ENCODE data around the gene PKHD1.

Gene PKHD1

DNA sequence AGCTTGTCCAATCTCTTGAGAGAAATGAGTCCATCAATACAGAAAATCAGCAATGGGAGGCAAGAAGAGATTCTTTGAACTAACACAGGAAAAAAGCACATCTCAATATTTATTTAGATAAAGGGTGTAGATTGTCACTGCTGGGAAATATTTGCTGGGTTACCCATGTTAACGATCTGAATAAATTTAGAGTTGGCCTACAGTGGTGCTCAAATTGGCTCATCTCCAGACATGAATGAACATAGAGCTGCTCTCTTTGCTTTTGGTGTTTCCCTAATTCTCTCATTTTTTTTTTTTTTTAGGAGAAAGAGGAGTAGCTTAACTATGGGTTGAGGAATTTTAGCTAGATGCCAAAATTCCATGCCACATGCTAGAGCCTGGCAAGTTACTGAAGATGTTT is 471.2 kb downstream of the PKHD1 start:
- TF ChIP-seq GATA3 (IDR thresholded peaks at IDR 0.05; ENCODE audit: low read depth, low read length) (no peak), GATA2 (IDR thresholded peaks at IDR 0.05; ENCODE audit: low read depth, low read length) (no peak)

GRCh38 chr6:51614725-51615124 is 472.7 kb downstream of the PKHD1 start:
- TF ChIP-seq GATA2 (IDR thresholded peaks at IDR 0.05; ENCODE audit: low read depth, low read length) (no peak), GATA3 (IDR thresholded peaks at IDR 0.05; ENCODE audit: low read depth, low read length) (no peak)

DNA sequence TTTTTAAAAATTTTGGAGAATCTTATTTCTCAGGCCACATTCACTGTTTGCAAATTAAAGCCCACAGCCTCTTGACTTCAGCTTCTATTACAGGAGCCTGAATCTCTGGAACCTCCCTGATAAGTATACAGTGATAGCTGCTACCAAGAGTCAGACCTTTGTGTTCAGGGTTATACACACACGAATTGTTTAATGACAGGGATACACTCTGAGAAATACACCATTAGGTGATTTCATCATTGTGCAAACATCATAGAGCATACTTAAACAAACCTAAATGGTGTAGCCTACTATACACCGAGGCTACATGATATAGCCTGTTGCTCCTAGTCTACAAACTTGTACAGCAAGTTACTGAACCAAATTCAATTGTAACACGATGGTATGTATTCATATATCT is 473.9 kb downstream of the PKHD1 start:
- TF ChIP-seq GATA3 (IDR thresholded peaks at IDR 0.05; ENCODE audit: low read depth, low read length) = no peak
- no peak for TF ChIP-seq GATA2 (IDR thresholded peaks at IDR 0.05; ENCODE audit: low read depth, low read length)

- TF ChIP-seq GATA2 (IDR thresholded peaks at IDR 0.05; ENCODE audit: low read depth, low read length) (peak; percentile 26; the same call in 1 of the 2 replicates), GATA3 (IDR thresholded peaks at IDR 0.05; ENCODE audit: low read depth, low read length) (no peak; the same call in 1 of the 2 replicates)
Measured at GRCh38 chr6:51608932-51609331, 478.5 kb downstream of the PKHD1 start.

DNA sequence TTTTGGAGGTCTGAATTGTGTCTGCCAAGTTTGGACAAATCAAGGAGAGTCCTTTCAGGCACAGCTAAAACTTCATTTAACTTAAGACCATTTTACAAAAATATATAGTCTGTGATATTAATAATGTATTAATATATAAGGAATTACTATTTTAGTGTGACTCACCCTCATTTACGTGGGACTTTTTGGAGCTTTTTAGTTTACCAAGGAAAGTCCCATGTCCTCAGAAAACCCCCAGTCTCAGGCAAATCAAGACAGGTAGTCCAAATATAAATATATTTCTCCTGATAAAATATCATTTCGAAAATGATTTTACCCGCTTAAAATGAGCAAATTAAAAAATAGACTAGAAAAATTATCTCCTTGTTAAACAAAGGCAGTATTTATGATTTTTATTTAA is 479.0 kb downstream of the PKHD1 start:
- no peak for TF ChIP-seq GATA2 (IDR thresholded peaks at IDR 0.05; ENCODE audit: low read depth, low read length)
- TF ChIP-seq GATA3 (IDR thresholded peaks at IDR 0.05; ENCODE audit: low read depth, low read length) = no peak

GRCh38 chr6:51600514-51600913 is 486.9 kb downstream of the PKHD1 start:
- TF ChIP-seq GATA3 (IDR thresholded peaks at IDR 0.05; ENCODE audit: low read depth, low read length) (no peak), GATA2 (IDR thresholded peaks at IDR 0.05; ENCODE audit: low read depth, low read length) (no peak)

DNA sequence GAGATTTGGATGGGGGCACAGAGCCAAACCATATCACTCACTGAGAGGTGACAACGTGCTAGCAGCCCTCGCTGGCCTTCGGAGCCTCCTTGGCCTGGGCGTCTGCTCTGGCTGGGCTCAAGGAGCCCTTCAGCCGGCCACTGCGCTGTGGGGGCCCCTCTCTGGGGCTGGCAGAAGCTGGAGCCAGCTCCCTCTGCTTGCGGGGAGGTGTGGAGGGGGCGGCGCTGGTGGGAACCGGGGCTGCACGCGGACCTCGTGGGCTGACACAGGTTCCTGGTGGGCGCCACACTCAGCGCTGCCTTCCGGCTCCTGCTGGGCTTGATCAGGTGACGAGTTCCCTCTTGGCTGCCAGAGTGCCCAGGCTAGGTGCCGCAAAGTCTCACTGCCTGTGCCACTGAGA is 489.2 kb downstream of the PKHD1 start:
- no peak for TF ChIP-seq GATA3 (IDR thresholded peaks at IDR 0.05; ENCODE audit: low read depth, low read length)
- TF ChIP-seq GATA2 (IDR thresholded peaks at IDR 0.05; ENCODE audit: low read depth, low read length) = no peak

DNA sequence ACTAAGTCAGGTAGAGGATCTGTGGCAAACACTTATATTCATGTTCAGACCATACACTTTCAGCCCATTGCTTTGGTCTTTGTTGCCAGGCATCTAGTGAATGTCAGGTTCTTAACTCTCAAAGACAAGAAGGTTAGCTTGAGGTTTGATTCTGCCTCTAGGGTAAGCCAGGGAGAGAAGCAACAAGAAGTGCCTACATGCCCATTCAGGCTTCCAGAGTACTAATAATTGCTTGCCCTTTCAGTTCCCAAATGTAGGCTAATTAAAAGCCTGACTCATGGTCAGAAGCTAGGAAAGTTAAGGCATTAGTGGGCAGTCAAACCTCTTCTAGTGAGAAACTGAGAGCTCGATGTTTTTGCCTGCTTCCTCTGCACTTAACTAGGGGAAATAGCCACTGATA is 492.4 kb downstream of the PKHD1 start:
- TF ChIP-seq GATA3 (IDR thresholded peaks at IDR 0.05; ENCODE audit: low read depth, low read length) (no peak), GATA2 (IDR thresholded peaks at IDR 0.05; ENCODE audit: low read depth, low read length) (no peak)

DNA sequence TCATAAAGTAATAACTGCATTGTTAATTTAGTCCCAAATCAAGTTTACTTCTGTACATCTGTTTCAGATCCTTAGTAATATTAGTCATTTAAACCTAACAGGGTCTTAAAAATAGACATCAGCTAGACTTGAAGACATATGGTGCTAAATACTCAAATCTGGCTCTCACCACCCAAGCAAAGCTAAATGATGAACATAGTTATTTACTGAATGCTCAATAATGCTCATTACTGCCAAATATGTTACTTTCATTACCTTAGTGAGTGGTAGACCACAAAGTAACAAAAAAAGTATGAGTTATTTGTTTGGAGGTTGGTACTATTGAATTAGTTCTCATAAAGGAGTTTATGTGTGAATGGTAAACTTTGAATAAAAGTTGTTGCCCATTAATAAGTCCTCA is 502.1 kb downstream of the PKHD1 start:
- TF ChIP-seq GATA2 (IDR thresholded peaks at IDR 0.05; ENCODE audit: low read depth, low read length) (no peak), GATA3 (IDR thresholded peaks at IDR 0.05; ENCODE audit: low read depth, low read length) (no peak)

DNA sequence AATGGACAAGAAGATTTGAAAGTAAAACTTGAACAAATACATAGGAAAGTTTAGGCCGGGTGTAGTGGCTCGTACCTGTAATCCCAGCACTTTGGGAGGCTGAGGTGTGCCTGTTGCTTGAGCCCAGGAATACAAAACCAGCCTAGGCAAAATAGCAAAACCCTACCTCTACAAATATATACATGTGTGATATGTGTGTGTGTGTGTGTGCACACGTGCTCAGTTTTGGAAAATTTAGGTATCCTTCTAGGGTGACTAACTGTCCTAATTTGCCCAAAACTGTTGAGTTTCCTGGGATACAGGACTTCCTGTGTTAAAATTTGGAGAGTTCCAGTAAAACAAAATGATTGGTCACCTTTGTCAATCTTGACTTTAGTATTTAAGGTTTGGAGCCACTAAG is 503.2 kb downstream of the PKHD1 start:
- TF ChIP-seq GATA3 (IDR thresholded peaks at IDR 0.05; ENCODE audit: low read depth, low read length) (no peak), GATA2 (IDR thresholded peaks at IDR 0.05; ENCODE audit: low read depth, low read length) (no peak)

DNA sequence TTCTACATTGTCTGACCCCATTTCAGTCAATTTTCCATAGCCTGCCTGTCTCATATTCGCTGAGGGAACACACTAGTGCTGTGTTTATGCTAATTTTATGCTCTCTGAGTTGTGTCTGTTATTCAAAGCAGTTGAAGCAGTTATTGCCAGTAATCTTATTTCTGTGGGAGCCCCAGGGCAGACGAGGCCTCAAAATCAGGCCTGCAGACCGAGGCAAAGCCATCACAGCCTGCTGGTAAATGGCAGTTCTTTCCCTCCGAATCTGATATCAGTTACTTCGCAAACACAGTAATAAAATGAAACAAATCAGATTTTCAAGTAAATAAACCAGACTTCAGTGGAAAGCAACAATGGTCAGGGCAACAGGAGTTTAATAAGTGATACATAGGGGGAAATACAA is 508.4 kb downstream of the PKHD1 start:
- TF ChIP-seq GATA2 (IDR thresholded peaks at IDR 0.05; ENCODE audit: low read depth, low read length) (peak; percentile 88), GATA3 (IDR thresholded peaks at IDR 0.05; ENCODE audit: low read depth, low read length) (no peak; the same call in 1 of the 2 replicates)

DNA sequence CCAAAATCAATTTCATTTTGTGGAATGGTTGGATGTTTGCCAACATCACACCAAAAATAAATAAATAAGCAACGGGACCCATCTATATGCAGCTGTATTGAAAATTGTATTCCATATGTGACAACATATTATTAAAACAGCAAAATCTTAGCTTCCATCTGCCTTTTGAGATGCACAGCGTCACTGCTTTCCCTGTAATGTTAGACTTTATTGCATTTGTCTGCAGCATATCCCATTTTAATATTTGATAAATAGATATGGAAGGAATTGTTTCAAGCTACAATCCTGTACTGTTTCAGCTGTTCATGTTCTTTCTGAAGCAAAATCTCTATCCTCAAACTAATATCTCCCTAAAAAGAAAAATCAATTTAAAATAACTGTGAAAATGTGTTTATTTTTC is 509.1 kb downstream of the PKHD1 start:
- TF ChIP-seq GATA3 (IDR thresholded peaks at IDR 0.05; ENCODE audit: low read depth, low read length) = peak; percentile 73; the same call in 1 of the 2 replicates
- peak; percentile 42; the same call in 1 of the 2 replicates for TF ChIP-seq GATA2 (IDR thresholded peaks at IDR 0.05; ENCODE audit: low read depth, low read length)

GRCh38 chr6:51574040-51574439 is 513.4 kb downstream of the PKHD1 start:
- TF ChIP-seq GATA3 (IDR thresholded peaks at IDR 0.05; ENCODE audit: low read depth, low read length) (no peak), GATA2 (IDR thresholded peaks at IDR 0.05; ENCODE audit: low read depth, low read length) (no peak)

DNA sequence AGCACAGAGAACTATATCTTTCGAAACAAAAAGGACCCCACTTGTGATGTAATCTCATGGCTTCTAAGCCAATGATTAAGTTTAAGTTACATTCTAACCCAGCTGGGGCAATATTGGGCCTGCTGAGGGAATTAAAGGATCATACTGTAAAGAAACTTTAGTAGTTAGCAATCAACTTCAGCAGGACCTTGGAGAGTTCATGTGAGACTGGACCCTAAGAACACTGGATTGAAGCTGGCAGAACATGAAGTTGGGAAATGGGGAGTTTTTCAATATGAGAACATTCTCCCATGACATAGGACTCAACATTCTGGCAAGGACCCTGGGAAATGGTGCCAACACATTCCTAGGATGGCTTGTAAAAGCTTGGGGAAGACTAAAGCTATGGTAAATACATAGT is 516.2 kb downstream of the PKHD1 start:
- TF ChIP-seq GATA3 (IDR thresholded peaks at IDR 0.05; ENCODE audit: low read depth, low read length) (no peak), GATA2 (IDR thresholded peaks at IDR 0.05; ENCODE audit: low read depth, low read length) (no peak)

- TF ChIP-seq GATA2 (IDR thresholded peaks at IDR 0.05; ENCODE audit: low read depth, low read length) (peak; percentile 19; the same call in 1 of the 2 replicates), GATA3 (IDR thresholded peaks at IDR 0.05; ENCODE audit: low read depth, low read length) (peak; percentile 61)
Measured at GRCh38 chr6:51570168-51570921, 517.1 kb downstream of the PKHD1 start.

All from SH-SY5Y (cell line).